HCT116 (cell line): ENCODE data around the gene TADA3.

Experiments
- CEBPB ChIP-seq: IDR thresholded peaks from 2 replicates; pipeline ENCODE4 v1.6.1; 2012; ENCODE audit warnings: low read depth
- ELF1 ChIP-seq: IDR thresholded peaks from 2 replicates; pipeline ENCODE4 v1.6.1; 2012; ENCODE audit warnings: low read depth, borderline replicate concordance
- EZH2 ChIP-seq: fragments of 200-600 bp; sonication (generic); IDR thresholded peaks from 2 replicates; pipeline ENCODE4 v1.6.1; 2017; ENCODE audit warnings: antibody characterized with exemption, mixed run types
- EZH2phosphoT487 ChIP-seq: fragments of 200-600 bp; IDR thresholded peaks from 2 replicates; pipeline ENCODE4 v1.6.1; 2018; ENCODE audit warnings: antibody characterized with exemption, borderline replicate concordance
- POLR2A ChIP-seq: IDR thresholded peaks from 2 replicates; pipeline ENCODE4 v1.7.0; 2011; ENCODE audit warnings: borderline replicate concordance; ENCODE audit not compliant: insufficient read depth, insufficient read length; ENCODE audit errors: extremely low read depth
- POLR2AphosphoS5 ChIP-seq: IDR thresholded peaks from 2 replicates; pipeline ENCODE4 v1.6.1; 2011; ENCODE audit warnings: mild to moderate bottlenecking, low read depth, low read length, moderate library complexity
- RAD21 ChIP-seq: IDR thresholded peaks from 2 replicates; pipeline ENCODE4 v1.6.1; 2012; ENCODE audit warnings: low read depth, mild to moderate bottlenecking
- SP1 ChIP-seq: IDR thresholded peaks from 2 replicates; pipeline ENCODE4 v1.6.1; 2012; ENCODE audit warnings: low read depth
- TCF7L2 ChIP-seq: IDR thresholded peaks from 2 replicates; pipeline ENCODE4 v1.7.0; 2011; ENCODE audit warnings: borderline replicate concordance, inconsistent platforms; ENCODE audit not compliant: insufficient read depth, insufficient read length; ENCODE audit errors: extremely low read depth
- YY1 ChIP-seq: IDR thresholded peaks from 2 replicates; pipeline ENCODE4 v1.6.1; 2011; ENCODE audit warnings: low read length, low read depth, moderate library complexity, mild to moderate bottlenecking; ENCODE audit not compliant: insufficient replicate concordance; ENCODE audit errors: extremely low read depth
- TF ChIP-seq, protein P1 (sequence below), 3 experiments: fragments of 200-600 bp in 1 of 3; sonication (generic) in 1 of 3; IDR thresholded peaks in 2 of 3; conservative IDR thresholded peaks in 1 of 3; 2 replicates each; pipeline ENCODE4 v1.5.1; 2012 to 2017; ENCODE audit warnings: low read depth in 2 of 3, low read length in 2 of 3, antibody characterized with exemption in 1 of 3, borderline replicate concordance in 1 of 3, control low read depth in 1 of 3, mild to moderate bottlenecking in 1 of 3, mixed read lengths in 1 of 3, mixed run types in 1 of 3, moderate library complexity in 1 of 3; ENCODE audit not compliant: insufficient read depth in 1 of 3
- TF ChIP-seq, protein P2 (sequence below): IDR thresholded peaks from 2 replicates; pipeline ENCODE4 v1.6.1; 2012
- TF ChIP-seq, protein P3 (sequence below): IDR thresholded peaks from 2 replicates; pipeline ENCODE4 v1.6.1; 2011; ENCODE audit warnings: mild to moderate bottlenecking, low read length, moderate library complexity; ENCODE audit not compliant: insufficient replicate concordance; ENCODE audit errors: extremely low read depth

DNA sequence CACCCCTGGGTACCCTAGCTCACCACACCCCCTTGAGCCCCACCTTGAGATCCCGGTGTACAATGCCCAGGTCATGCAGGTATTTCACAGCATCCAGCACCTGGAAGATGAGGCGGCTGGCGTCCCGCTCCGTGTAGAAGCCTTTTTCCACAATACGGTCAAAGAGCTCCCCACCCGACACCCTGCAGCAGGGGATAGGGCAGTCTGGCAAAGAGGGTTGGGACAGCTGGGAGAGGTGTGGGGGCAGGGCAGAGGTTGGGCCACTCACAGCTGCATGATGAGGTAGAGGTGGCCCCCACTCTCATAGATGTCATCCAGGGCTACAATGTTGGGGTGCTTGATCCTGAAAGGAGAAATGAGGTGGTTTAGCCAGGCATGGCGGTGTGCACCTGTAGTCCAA lies 29.4 kb downstream of the TADA3 start:
- TF ChIP-seq, protein P1, sequence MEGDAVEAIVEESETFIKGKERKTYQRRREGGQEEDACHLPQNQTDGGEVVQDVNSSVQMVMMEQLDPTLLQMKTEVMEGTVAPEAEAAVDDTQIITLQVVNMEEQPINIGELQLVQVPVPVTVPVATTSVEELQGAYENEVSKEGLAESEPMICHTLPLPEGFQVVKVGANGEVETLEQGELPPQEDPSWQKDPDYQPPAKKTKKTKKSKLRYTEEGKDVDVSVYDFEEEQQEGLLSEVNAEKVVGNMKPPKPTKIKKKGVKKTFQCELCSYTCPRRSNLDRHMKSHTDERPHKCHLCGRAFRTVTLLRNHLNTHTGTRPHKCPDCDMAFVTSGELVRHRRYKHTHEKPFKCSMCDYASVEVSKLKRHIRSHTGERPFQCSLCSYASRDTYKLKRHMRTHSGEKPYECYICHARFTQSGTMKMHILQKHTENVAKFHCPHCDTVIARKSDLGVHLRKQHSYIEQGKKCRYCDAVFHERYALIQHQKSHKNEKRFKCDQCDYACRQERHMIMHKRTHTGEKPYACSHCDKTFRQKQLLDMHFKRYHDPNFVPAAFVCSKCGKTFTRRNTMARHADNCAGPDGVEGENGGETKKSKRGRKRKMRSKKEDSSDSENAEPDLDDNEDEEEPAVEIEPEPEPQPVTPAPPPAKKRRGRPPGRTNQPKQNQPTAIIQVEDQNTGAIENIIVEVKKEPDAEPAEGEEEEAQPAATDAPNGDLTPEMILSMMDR (IDR thresholded peaks at IDR 0.05 in 2 of 3, conservative IDR thresholded peaks at IDR 0.05 in 1 of 3; ENCODE audit: borderline replicate concordance in 1 of 3, insufficient read depth in 1 of 3, low read depth in 2 of 3, low read length in 2 of 3) = no peak
- TF ChIP-seq ELF1 (no peak), POLR2AphosphoS5 (no peak), YY1 (no peak), POLR2A (no peak), SP1 (no peak), EZH2 (no peak), CEBPB (no peak), TCF7L2 (no peak), EZH2phosphoT487 (no peak), RAD21 (no peak)
- TF ChIP-seq, protein P2, sequence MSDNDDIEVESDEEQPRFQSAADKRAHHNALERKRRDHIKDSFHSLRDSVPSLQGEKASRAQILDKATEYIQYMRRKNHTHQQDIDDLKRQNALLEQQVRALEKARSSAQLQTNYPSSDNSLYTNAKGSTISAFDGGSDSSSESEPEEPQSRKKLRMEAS = no peak
- TF ChIP-seq, protein P3, sequence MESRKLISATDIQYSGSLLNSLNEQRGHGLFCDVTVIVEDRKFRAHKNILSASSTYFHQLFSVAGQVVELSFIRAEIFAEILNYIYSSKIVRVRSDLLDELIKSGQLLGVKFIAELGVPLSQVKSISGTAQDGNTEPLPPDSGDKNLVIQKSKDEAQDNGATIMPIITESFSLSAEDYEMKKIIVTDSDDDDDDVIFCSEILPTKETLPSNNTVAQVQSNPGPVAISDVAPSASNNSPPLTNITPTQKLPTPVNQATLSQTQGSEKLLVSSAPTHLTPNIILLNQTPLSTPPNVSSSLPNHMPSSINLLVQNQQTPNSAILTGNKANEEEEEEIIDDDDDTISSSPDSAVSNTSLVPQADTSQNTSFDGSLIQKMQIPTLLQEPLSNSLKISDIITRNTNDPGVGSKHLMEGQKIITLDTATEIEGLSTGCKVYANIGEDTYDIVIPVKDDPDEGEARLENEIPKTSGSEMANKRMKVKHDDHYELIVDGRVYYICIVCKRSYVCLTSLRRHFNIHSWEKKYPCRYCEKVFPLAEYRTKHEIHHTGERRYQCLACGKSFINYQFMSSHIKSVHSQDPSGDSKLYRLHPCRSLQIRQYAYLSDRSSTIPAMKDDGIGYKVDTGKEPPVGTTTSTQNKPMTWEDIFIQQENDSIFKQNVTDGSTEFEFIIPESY = no peak
